ENCODE results near the gene SNRNP70. TPM values are rescaled to one million over a fixed set of nuclear protein-coding genes. Genes with fewer than 3 reads are reported as not detected.

Gene SNRNP70
- total RNA-seq, 1 donor from 2014 or later: 115 TPM

DNA sequence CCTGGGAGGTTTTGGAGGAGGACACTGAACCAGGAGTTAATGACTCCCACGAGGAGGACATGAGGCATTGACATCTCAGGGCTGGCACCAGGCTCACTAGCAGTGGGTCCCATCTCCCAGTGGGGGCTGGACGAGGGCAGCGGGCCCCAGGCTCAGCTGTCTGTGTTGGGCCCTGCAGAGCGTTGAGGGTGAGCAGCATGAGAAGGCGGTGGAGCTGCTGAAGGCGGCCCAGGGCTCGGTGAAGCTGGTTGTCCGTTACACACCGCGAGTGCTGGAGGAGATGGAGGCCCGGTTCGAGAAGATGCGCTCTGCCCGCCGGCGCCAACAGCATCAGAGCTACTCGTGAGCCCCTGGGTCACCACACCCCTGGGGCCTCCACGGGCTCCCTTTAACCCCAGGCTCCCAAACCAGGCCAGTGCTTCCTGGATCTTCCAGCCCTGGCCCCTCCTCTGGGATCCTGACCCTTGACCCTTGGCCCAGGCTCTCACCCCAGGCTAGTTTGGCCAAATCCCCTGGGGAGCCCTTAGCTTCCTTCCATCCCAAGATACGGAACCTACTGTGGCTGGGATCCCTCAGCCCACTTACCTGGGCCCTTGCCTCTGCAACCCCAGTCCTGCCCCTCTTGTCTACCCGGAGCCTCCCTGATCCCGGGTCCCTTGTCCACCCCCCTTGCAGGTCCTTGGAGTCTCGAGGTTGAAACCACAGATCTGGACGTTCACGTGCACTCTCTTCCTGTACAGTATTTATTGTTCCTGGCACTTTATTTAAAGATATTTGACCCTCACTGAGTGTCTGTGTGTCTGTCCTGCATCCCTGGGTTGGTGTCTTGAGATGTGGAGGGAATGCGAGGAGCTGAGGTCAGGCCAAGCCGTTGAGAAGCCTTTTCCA is 32.7 kb downstream of the SNRNP70 start:
- peaks cover 51% of the 10 kb centered on the region for H3K4me1 ChIP-seq
- no peaks in the 10 kb centered on the region for H3K9me3 ChIP-seq (replicated peaks)
- intact Hi-C loops (cut with micrococcal nuclease): no loop called here
- H3K27me3 ChIP-seq (ENCODE audit: low read depth): no peaks in the 10 kb centered on the region
- H3K36me3 ChIP-seq: no peaks in the 10 kb centered on the region
- peak; percentile 36 for DNase-seq
- TF ChIP-seq, protein P1, sequence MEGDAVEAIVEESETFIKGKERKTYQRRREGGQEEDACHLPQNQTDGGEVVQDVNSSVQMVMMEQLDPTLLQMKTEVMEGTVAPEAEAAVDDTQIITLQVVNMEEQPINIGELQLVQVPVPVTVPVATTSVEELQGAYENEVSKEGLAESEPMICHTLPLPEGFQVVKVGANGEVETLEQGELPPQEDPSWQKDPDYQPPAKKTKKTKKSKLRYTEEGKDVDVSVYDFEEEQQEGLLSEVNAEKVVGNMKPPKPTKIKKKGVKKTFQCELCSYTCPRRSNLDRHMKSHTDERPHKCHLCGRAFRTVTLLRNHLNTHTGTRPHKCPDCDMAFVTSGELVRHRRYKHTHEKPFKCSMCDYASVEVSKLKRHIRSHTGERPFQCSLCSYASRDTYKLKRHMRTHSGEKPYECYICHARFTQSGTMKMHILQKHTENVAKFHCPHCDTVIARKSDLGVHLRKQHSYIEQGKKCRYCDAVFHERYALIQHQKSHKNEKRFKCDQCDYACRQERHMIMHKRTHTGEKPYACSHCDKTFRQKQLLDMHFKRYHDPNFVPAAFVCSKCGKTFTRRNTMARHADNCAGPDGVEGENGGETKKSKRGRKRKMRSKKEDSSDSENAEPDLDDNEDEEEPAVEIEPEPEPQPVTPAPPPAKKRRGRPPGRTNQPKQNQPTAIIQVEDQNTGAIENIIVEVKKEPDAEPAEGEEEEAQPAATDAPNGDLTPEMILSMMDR (IDR thresholded peaks at IDR 0.05; ENCODE audit: borderline replicate concordance): no peak
- peak overlapping the region; percentile 99 for H3K27ac ChIP-seq (replicated peaks)
- H3K4me3 ChIP-seq: peak overlapping the region; percentile 75

DNA sequence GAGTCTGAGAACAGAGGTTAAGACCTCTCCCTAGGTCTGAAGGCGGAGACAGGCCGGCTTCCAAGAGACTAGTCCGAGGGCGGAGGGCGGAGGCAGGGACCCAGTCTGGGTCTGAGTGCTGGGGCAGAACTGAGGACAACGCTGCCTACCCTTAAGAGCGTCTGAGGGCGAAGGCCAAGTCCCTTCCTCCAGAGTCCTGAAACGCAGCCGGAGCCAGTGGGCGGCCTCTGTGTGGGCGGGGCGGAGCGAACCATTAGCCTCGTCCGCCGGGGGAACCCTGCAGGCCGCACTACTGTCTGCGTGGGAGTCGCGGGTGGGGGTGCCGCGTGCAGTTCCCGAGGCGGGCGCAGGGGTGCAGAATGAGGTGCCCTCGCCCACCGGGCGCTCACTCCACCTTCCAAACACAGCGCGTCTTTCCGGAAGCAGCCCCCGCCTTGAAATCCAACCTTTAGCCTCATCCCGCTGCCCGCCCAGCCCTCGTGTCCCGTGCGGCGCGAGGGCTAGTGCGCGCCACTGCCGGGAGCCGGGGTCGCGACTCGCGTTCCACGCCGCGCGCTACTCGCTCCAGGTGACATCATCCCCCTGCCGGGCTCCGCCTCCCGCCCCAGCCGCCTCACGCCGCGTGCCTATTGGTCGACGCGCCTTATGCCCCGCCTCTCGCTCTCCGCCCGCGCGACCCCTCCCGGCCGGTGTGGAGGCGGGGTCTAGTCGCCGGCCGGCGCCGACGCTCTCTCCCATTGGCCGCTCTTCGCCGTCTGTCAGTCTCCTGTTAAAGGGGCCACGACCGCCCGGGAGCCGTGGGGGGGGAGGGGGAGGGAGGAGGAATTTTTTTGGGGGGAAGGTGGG is 33.5 kb downstream of the SNRNP70 start, which contains the start of gene C19orf73:
Gene C19orf73 (minus strand): TSS at position 579 of the 846 bp plus-strand sequence. CDS start 121 bp downstream, at position 458.
- H3K4me1 ChIP-seq: peaks cover 46% of the 10 kb centered on the region
- intact Hi-C loops (cut with micrococcal nuclease): no loop called here
- peak; percentile 96 for DNase-seq
- peak within 1 kb of the TSS; percentile 75 for H3K4me3 ChIP-seq
- TF ChIP-seq, protein P1 (IDR thresholded peaks at IDR 0.05; ENCODE audit: borderline replicate concordance): peak; percentile 32
- no peaks in the 10 kb centered on the region for H3K36me3 ChIP-seq
- no peaks in the 10 kb centered on the region for H3K9me3 ChIP-seq (replicated peaks)
- H3K27ac ChIP-seq (replicated peaks): peak within 1 kb of the TSS; percentile 99
- no peaks in the 10 kb centered on the region for H3K27me3 ChIP-seq (ENCODE audit: low read depth)

DNA sequence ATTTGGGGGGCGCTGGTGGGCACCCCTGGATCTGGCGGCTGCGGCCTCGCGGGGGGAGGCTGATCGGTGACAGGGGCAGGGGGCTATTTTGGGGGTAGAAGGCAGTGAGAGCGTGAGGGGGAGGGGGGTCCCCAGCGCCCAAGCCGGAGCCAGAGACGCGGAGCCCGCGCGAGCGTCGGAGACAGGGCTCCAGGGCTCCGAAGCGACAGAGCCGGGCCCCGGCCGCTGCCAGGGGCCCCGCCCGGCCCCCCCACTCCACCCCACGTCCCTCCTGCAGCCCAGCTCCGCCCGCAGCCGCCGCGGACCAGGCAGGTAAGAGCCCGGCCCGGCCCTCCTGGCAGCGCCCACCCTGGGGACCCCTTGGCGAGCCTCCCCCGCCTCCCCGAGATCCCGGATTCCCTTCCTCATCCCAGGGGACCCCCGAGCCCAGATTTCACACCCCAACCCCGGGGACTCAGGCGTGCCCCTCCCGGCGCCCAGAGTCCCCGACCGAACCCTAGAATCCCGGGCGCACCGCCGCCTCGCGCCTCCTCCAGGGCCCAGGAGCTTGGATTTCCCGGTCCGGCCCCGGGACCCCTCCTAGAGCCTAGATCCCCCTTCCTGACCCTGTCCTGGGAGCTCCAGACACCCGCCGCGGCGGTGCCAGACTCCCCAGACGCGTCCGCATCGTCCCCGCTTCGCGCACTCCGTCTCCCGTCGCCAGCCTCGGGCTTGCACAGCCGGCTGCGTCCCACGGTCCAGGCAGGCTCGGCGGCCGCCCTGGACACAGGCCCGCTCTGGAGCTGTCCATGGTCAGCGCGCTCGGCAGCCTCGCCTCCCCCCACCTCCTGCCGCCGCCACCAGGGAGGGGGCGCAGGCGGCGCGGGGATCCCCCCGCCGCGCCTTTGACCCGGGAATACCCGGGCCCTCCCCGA is 34.4 kb downstream of the SNRNP70 start, which contains the start of gene PPFIA3:
Gene PPFIA3 (plus strand): TSS at position 134 of the 914 bp plus-strand sequence. CDS start 8,330 bp downstream, outside the sequence.
- Histone ChIP-seq H3K4me3 (peak within 1 kb of the TSS; percentile 75), H3K36me3 (no peaks in the 10 kb centered on the region), H3K27ac (replicated peaks) (peak within 1 kb of the TSS; percentile 99), H3K9me3 (replicated peaks) (no peaks in the 10 kb centered on the region), H3K27me3 (ENCODE audit: low read depth) (no peaks in the 10 kb centered on the region), H3K4me1 (peaks cover 38% of the 10 kb centered on the region)
- intact Hi-C loops (cut with micrococcal nuclease): no loop called here
- DNase-seq: peak; percentile 76
- TF ChIP-seq, protein P1 (IDR thresholded peaks at IDR 0.05; ENCODE audit: borderline replicate concordance): no peak

DNA sequence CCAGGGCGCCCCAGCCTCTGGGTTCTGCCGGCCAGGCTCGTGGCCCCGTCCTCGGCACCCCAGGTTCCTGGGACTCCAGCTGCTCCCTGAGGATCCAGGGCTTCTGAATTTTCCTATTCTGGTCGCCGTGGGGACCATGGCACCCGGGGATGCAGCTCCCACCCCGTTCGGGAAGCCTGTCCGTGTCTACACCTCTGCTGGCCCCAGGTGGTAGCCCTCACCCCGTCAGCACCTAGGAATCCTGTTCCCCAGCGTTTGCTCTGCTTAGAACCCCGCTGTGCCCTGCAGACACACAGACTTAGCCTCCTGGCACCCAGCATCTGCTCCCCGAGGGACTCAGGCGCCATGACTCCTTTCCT is 35.1 kb downstream of the SNRNP70 start:
- Histone ChIP-seq H3K4me1 (peaks cover 34% of the 10 kb centered on the region), H3K27ac (replicated peaks) (no peak overlapping the region), H3K9me3 (replicated peaks) (no peaks in the 10 kb centered on the region), H3K4me3 (peak overlapping the region; percentile 75), H3K27me3 (ENCODE audit: low read depth) (no peaks in the 10 kb centered on the region), H3K36me3 (no peaks in the 10 kb centered on the region)
- intact Hi-C loops (cut with micrococcal nuclease): no loop called here
- no peak for DNase-seq
- TF ChIP-seq, protein P1 (IDR thresholded peaks at IDR 0.05; ENCODE audit: borderline replicate concordance): no peak
